Peyer's patch (tissue), 4 donors: ENCODE measurements around the gene ARRB2. TPM values are rescaled to one million over a fixed set of nuclear protein-coding genes. Genes with fewer than 3 reads are reported as not detected.

Experiments
- DNase-seq, 3 donors: peaks; one replicate each; pipeline ENCODE4 v3.0.0-alpha.2; 2017 to 2019
- H3K27ac ChIP-seq, 4 donors: fragments of 200-600 bp; sonication (generic); one replicate each; pipeline ENCODE4 v1.5.1; 2016 to 2019
- H3K27me3 ChIP-seq, 2 donors: fragments of 200-600 bp; sonication (generic); one replicate each; pipeline ENCODE4 v1.5.1; 2019
- H3K36me3 ChIP-seq, 3 donors: fragments of 200-600 bp; sonication (generic); one replicate each; pipeline ENCODE4 v1.5.1; 2016 to 2019
- H3K4me1 ChIP-seq, 4 donors: fragments of 200-600 bp; sonication (generic); one replicate each; pipeline ENCODE4 v1.5.1; 2016 to 2019
- H3K4me3 ChIP-seq, 4 donors: fragments of 200-600 bp; sonication (generic); 1 replicate in 3 of 4; 2 replicates in 1 of 4; pipeline ENCODE4 v1.5.1; 2016 to 2019; ENCODE audit warnings: mild to moderate bottlenecking in 1 of 4
- H3K9me3 ChIP-seq, 4 donors: fragments of 200-600 bp; sonication (generic); one replicate each; pipeline ENCODE4 v1.5.1; 2016 to 2019; ENCODE audit warnings: mild to moderate bottlenecking in 1 of 4
- POLR2A ChIP-seq, 2 donors: fragments of 450-650 bp; IDR thresholded peaks; one replicate each; pipeline ENCODE4 v1.5.1; 2017; ENCODE audit warnings: antibody characterized with exemption in 2 of 2, mild to moderate bottlenecking in 2 of 2, moderate library complexity in 2 of 2
- total RNA-seq, 4 donors: library from RNA; depleted of rRNA; stranded (reverse); fragments of >200 nt; gene quantifications; one replicate each; pipeline ENCODE4 v1.1.0, GENCODE V29; 2016
- TF ChIP-seq, protein P1 (sequence below), 6 experiments: fragments of 450-650 bp in 4 of 6; fragments of 200-600 bp in 2 of 6; sonication (generic) in 1 of 6; IDR thresholded peaks; one replicate each; pipeline ENCODE4 v1.5.1; 2017 to 2019; ENCODE audit warnings: antibody characterized with exemption in 6 of 6, mild to moderate bottlenecking in 3 of 6, moderate library complexity in 1 of 6

The ARRB2 gene
- total RNA-seq, 4 donors from 2014 or later, result 59.2 to 163 (median 73.8) TPM

DNA sequence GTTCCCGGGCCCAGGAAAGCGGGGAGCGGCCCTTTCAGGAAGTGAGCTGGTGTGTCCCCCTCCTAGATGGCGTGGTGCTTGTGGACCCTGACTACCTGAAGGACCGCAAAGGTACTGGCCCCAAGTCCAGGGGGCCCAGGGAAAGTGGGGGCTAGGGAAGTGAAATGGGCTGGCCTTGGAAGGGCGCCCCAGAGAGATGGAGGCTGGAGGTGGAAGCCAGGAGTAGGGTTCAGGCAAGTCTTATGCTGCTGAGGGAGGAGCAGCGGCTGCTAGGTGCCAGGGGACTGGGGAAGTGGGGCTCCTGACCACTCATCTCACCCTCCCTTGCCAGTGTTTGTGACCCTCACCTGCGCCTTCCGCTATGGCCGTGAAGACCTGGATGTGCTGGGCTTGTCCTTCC is 5.6 kb downstream of the ARRB2 start:
- no peak overlapping the region for H3K4me3 ChIP-seq
- H3K36me3 ChIP-seq, result peaks cover 0 to 46% (median 0%) of the 10 kb centered on the region in 3 donors
- TF ChIP-seq, protein P1, sequence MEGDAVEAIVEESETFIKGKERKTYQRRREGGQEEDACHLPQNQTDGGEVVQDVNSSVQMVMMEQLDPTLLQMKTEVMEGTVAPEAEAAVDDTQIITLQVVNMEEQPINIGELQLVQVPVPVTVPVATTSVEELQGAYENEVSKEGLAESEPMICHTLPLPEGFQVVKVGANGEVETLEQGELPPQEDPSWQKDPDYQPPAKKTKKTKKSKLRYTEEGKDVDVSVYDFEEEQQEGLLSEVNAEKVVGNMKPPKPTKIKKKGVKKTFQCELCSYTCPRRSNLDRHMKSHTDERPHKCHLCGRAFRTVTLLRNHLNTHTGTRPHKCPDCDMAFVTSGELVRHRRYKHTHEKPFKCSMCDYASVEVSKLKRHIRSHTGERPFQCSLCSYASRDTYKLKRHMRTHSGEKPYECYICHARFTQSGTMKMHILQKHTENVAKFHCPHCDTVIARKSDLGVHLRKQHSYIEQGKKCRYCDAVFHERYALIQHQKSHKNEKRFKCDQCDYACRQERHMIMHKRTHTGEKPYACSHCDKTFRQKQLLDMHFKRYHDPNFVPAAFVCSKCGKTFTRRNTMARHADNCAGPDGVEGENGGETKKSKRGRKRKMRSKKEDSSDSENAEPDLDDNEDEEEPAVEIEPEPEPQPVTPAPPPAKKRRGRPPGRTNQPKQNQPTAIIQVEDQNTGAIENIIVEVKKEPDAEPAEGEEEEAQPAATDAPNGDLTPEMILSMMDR (IDR thresholded peaks at IDR 0.05), result no peak
- no peak for TF ChIP-seq POLR2A (IDR thresholded peaks at IDR 0.05)
- H3K27me3 ChIP-seq, result no peaks in the 10 kb centered on the region
- H3K9me3 ChIP-seq, result no peaks in the 10 kb centered on the region
- DNase-seq, result no peak
- peaks cover 6 to 42% (median 12%) of the 10 kb centered on the region in 4 donors for H3K4me1 ChIP-seq
- no peak overlapping the region for H3K27ac ChIP-seq

DNA sequence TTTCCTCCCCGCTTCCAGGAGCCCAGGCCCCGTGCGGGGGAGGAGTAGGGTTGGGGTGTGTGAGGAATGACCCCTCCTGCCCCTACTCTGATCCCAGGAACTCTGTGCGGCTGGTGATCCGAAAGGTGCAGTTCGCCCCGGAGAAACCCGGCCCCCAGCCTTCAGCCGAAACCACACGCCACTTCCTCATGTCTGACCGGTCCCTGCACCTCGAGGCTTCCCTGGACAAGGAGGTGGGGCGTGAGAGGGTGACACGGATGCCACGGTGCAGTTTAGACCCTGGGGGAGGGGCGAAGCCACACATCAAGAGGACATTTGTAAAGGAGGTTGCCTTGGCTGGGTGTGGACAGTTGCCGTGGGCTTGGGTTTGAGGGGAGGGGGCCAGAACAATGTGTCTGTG is 7.4 kb downstream of the ARRB2 start:
- Histone ChIP-seq H3K36me3 (peaks cover 0 to 46% (median 0%) of the 10 kb centered on the region in 3 donors), H3K4me1 (peaks cover 0 to 35% (median 9%) of the 10 kb centered on the region in 4 donors), H3K27ac (no peak overlapping the region), H3K9me3 (no peaks in the 10 kb centered on the region), H3K27me3 (no peaks in the 10 kb centered on the region), H3K4me3 (no peak overlapping the region)
- DNase-seq, result no peak
- TF ChIP-seq POLR2A (IDR thresholded peaks at IDR 0.05), result no peak
- TF ChIP-seq, protein P1 (IDR thresholded peaks at IDR 0.05), result no peak

DNA sequence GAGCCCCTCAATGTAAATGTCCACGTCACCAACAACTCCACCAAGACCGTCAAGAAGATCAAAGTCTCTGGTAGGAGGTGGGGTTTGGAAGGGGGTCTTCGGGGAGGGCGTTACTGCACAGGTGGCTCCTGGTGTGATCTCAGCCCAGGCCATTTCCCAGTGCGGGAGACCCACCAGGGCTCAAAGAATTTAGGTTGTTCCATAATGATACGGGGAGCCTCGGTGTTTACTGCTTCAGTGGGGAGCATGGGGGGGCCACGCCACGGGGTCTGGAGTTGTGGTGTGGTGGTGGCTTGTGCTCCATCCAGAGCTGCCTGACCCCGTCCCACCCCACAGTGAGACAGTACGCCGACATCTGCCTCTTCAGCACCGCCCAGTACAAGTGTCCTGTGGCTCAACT is 7.8 kb downstream of the ARRB2 start:
- no peak for DNase-seq
- Histone ChIP-seq H3K36me3 (peaks cover 0 to 46% (median 0%) of the 10 kb centered on the region in 3 donors), H3K9me3 (no peaks in the 10 kb centered on the region)

DNA sequence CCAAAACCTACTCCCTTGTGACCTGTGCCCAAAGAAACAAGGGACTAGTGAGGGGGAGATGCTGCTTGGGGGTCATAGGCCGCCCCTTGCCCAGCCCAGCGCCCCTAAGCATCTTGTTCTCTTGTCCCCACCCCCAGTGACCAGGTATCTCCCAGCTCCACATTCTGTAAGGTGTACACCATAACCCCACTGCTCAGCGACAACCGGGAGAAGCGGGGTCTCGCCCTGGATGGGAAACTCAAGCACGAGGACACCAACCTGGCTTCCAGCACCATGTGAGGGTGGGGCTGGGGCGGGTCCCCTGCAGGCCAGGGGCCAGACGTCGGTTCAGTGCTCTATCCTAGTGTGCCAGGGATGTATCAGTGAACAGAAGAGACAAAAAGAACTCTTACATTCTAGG is 8.7 kb downstream of the ARRB2 start:
- H3K9me3 ChIP-seq, result no peaks in the 10 kb centered on the region
- no peak for DNase-seq
- no peak overlapping the region for H3K4me3 ChIP-seq
- no peaks in the 10 kb centered on the region for H3K27me3 ChIP-seq
- no peak overlapping the region for H3K27ac ChIP-seq
- peaks cover 0 to 46% (median 0%) of the 10 kb centered on the region in 3 donors for H3K36me3 ChIP-seq
- H3K4me1 ChIP-seq, result peaks cover 0 to 21% (median 8%) of the 10 kb centered on the region in 4 donors
- TF ChIP-seq, protein P1 (IDR thresholded peaks at IDR 0.05), result no peak
- TF ChIP-seq POLR2A (IDR thresholded peaks at IDR 0.05), result no peak

More for the DNA sequence above, 7.8 kb downstream of the ARRB2 start:
- TF ChIP-seq, protein P1 (IDR thresholded peaks at IDR 0.05), result no peak
- TF ChIP-seq POLR2A (IDR thresholded peaks at IDR 0.05), result no peak
- Histone ChIP-seq H3K4me3 (no peak overlapping the region), H3K4me1 (peaks cover 0 to 30% (median 8%) of the 10 kb centered on the region in 4 donors), H3K27ac (no peak overlapping the region), H3K27me3 (no peaks in the 10 kb centered on the region)

DNA sequence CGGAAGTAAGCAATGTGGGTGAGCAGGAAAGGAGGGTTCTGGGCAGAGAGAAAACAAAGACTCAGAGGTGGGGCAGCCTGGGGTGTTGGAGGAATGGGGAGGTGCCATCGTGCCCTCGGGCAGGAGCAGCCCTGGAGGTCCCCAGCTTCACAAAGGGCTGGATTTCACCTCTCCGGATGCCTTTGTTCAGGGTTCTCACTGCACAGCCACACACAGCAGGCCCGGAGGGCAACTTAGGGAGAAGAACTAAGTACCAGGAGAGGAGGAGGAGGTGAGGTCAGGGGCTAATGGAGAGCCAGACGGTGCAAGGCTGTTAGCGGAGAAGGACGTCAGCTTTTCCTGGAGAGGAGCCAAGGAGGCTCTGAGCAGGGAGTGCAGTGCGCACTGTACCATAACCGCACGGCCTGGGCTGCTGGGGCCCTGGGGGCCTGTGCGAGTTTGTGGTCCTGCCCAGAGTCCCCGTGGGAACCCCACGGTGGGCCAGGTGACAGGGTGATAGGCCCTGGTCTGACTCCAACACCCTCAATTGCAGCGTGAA is 9.3 kb downstream of the ARRB2 start:
- Histone ChIP-seq H3K9me3 (no peaks in the 10 kb centered on the region), H3K27me3 (no peaks in the 10 kb centered on the region), H3K36me3 (peaks cover 0 to 46% (median 0%) of the 10 kb centered on the region in 3 donors), H3K4me3 (no peak overlapping the region), H3K27ac (no peak overlapping the region), H3K4me1 (peaks cover 0 to 20% (median 7%) of the 10 kb centered on the region in 4 donors)
- no peak for TF ChIP-seq POLR2A (IDR thresholded peaks at IDR 0.05)
- TF ChIP-seq, protein P1 (IDR thresholded peaks at IDR 0.05), result no peak
- DNase-seq, result peak in 1 of 3 donors; percentile 53
